ENCODE data around the gene PLA2G2C. TPM values are rescaled to one million over a fixed set of nuclear protein-coding genes. Genes with fewer than 3 reads are reported as not detected.

PLA2G2C gene
- total and polyA plus RNA-seq, 2 donors (not counting 1 experiment from before 2014, with no cell fraction given): 0.03 TPM; not detected in 1

DNA sequence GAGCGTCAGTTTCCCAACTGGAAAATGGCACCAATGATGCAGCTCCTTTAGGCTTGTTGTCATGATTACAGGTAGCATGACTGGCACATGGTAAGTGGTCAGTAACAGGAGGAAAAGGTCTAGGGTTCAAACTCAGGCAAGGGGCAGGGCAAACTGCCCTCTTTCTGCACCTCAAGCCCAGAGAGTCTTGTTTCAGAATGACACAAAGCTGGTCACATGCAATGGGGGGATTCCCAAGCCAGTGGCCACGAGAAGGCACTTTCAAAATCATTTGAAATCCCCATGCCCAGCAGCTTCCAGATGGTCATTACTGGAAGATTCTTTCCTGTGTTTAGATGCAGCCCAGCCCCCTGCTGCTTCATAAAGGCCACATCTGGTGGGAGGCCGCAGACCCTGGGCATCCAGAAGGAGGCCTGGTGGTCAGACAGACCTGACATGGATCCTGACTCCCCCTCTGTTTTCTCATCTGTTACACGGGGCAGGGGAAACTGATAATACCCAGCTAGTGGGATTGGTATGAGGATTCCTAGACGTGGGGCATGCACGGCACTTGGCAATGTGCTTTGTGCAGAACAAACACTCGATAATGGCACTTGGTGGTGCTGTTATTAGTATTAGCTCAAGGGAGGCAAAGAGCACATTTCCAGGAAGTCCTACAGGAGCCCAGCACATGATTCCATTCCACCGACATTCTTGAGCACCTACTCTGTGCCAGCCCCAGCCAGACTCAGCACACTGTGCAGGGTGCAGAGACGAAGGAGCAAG is 60.1 kb downstream of the PLA2G2C start:
- Mint-ChIP-seq H3K27me3 (no peaks in the 10 kb centered on the region), H3K27ac (peak overlapping the region; percentile 32), H3K9me3 (ENCODE audit: insufficient read depth) (peaks cover 11% of the 10 kb centered on the region), H3K4me3 (peak overlapping the region; percentile 23), H3K4me1 (peaks cover 44% of the 10 kb centered on the region)
- Histone ChIP-seq H3K9ac (ENCODE audit: low read length) (no peak overlapping the region), H3K79me2 (ENCODE audit: control insufficient read depth, insufficient read depth, low read length) (no peaks in the 10 kb centered on the region), H3K36me3 (replicated peaks in 1 of 2; ENCODE audit: control extremely low read depth in 1 of 2, control insufficient read depth in 1 of 2, extremely low read depth in 1 of 2, insufficient read depth in 2 of 2, low read length in 1 of 2) (no peaks in the 10 kb centered on the region), H3K4me1 (ENCODE audit: control insufficient read depth in 2 of 2, insufficient read depth in 2 of 2, low read length in 2 of 2) (peaks cover 25 to 34% of the 10 kb centered on the region in 2 donors), H3K27ac (ENCODE audit: low read length in 2 of 2) (no peak overlapping the region), H4K20me1 (ENCODE audit: control insufficient read depth, insufficient read depth, low read length, poor library complexity, severe bottlenecking) (no peaks in the 10 kb centered on the region), H2AFZ (ENCODE audit: insufficient read depth, low read depth, low read length, poor library complexity, severe bottlenecking) (no peak overlapping the region), H3K4me3 (ENCODE audit: control extremely low read depth in 1 of 5, extremely low read depth in 1 of 5, insufficient read depth in 1 of 5, low read depth in 2 of 5, low read length in 4 of 5) (no peak overlapping the region), H3K9me3 (ENCODE audit: control extremely low read depth in 1 of 3, control insufficient read depth in 2 of 3, insufficient read depth in 1 of 3, low read length in 2 of 3) (peaks cover 0 to 15% (median 5%) of the 10 kb centered on the region in 3 donors), H3K4me2 (replicated peaks; ENCODE audit: low read depth, low read length, poor library complexity, severe bottlenecking) (no peak overlapping the region), H3K27me3 (replicated peaks in 1 of 4; ENCODE audit: control extremely low read depth in 1 of 4, control insufficient read depth in 3 of 4, insufficient read depth in 4 of 4, low read length in 3 of 4) (no peaks in the 10 kb centered on the region)
- ChIA-PET CTCF (interaction anchor here (1.1 to 2.3 kb wide), 2 partner anchors 26 kb away, joined by 3 to 10 read pairs; no protein-coding TSS in a partner anchor), POLR2A (no interaction called here)
- TF ChIP-seq, protein P1, sequence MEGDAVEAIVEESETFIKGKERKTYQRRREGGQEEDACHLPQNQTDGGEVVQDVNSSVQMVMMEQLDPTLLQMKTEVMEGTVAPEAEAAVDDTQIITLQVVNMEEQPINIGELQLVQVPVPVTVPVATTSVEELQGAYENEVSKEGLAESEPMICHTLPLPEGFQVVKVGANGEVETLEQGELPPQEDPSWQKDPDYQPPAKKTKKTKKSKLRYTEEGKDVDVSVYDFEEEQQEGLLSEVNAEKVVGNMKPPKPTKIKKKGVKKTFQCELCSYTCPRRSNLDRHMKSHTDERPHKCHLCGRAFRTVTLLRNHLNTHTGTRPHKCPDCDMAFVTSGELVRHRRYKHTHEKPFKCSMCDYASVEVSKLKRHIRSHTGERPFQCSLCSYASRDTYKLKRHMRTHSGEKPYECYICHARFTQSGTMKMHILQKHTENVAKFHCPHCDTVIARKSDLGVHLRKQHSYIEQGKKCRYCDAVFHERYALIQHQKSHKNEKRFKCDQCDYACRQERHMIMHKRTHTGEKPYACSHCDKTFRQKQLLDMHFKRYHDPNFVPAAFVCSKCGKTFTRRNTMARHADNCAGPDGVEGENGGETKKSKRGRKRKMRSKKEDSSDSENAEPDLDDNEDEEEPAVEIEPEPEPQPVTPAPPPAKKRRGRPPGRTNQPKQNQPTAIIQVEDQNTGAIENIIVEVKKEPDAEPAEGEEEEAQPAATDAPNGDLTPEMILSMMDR (IDR thresholded peaks at IDR 0.05): no peak
- TF ChIP-seq EZH2 (IDR thresholded peaks at IDR 0.05; ENCODE audit: borderline replicate concordance, insufficient read depth, low read depth, low read length, poor library complexity, severe bottlenecking): no peak
- WGBS (ENCODE audit: insufficient coverage): 74% methylated on average over 8 of the region's 9 CpGs
- ATAC-seq (ENCODE audit: low read depth): no peak
- intact Hi-C loops (cut with micrococcal nuclease): no loop called here
- DNase-seq: peak; percentile 20

DNA sequence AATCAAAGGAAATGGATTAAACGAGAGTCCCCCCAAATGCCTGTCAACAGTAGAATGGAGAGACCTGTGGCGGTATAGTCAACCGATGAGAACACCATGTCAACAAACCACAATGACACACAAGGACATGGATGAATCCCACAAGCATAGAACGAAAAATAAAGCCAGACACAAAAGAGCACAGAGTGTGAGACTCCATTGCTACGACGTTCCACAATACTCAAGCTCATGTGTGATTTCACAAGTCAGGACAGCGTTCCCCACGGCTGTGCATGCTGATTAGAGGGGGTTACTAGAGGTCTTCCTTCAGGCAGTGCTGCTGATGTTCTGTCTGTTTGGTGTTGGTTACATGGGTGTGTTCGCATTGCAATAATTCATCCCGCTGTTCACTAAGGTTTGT is 61.2 kb downstream of the PLA2G2C start:
- ChIA-PET CTCF (interaction anchor here (1.1 to 1.6 kb wide), 3 partner anchors 23 to 71 kb away, joined by 3 to 4 read pairs (median 3); no protein-coding TSS in a partner anchor), POLR2A (interaction anchor here (1.3 kb wide), 1 partner anchor 10 kb away, joined by 3 read pairs; no protein-coding TSS in a partner anchor)
- Histone ChIP-seq H3K36me3 (replicated peaks in 1 of 2; ENCODE audit: control extremely low read depth in 1 of 2, control insufficient read depth in 1 of 2, extremely low read depth in 1 of 2, insufficient read depth in 2 of 2, low read length in 1 of 2) (no peaks in the 10 kb centered on the region), H3K4me1 (ENCODE audit: control insufficient read depth in 2 of 2, insufficient read depth in 2 of 2, low read length in 2 of 2) (peaks cover 28 to 42% of the 10 kb centered on the region in 2 donors), H3K4me2 (replicated peaks; ENCODE audit: low read depth, low read length, poor library complexity, severe bottlenecking) (no peak overlapping the region), H3K9ac (ENCODE audit: low read length) (no peak overlapping the region), H3K27me3 (replicated peaks in 1 of 4; ENCODE audit: control extremely low read depth in 1 of 4, control insufficient read depth in 3 of 4, insufficient read depth in 4 of 4, low read length in 3 of 4) (no peaks in the 10 kb centered on the region), H3K79me2 (ENCODE audit: control insufficient read depth, insufficient read depth, low read length) (no peaks in the 10 kb centered on the region), H3K9me3 (ENCODE audit: control extremely low read depth in 1 of 3, control insufficient read depth in 2 of 3, insufficient read depth in 1 of 3, low read length in 2 of 3) (peaks cover 0 to 15% (median 5%) of the 10 kb centered on the region in 3 donors), H2AFZ (ENCODE audit: insufficient read depth, low read depth, low read length, poor library complexity, severe bottlenecking) (no peak overlapping the region), H3K4me3 (ENCODE audit: control extremely low read depth in 1 of 5, extremely low read depth in 1 of 5, insufficient read depth in 1 of 5, low read depth in 2 of 5, low read length in 4 of 5) (no peak overlapping the region), H3K27ac (ENCODE audit: low read length in 2 of 2) (no peak overlapping the region), H4K20me1 (ENCODE audit: control insufficient read depth, insufficient read depth, low read length, poor library complexity, severe bottlenecking) (no peaks in the 10 kb centered on the region)
- Mint-ChIP-seq H3K4me1 (peaks cover 53% of the 10 kb centered on the region), H3K9me3 (ENCODE audit: insufficient read depth) (peaks cover 11% of the 10 kb centered on the region), H3K27ac (peak overlapping the region; percentile 2), H3K27me3 (no peaks in the 10 kb centered on the region), H3K4me3 (no peak overlapping the region)
- ATAC-seq (ENCODE audit: low read depth) (no peak), DNase-seq (no peak)
- TF ChIP-seq, protein P1 (IDR thresholded peaks at IDR 0.05): no peak
- TF ChIP-seq EZH2 (IDR thresholded peaks at IDR 0.05; ENCODE audit: borderline replicate concordance, insufficient read depth, low read depth, low read length, poor library complexity, severe bottlenecking): no peak
- WGBS (ENCODE audit: insufficient coverage): 82% methylated on average over 5 of the region's 10 CpGs
- intact Hi-C loops (cut with micrococcal nuclease): no loop called here

Data from B cell (primary cell).